DOHH2 (cell line): ENCODE results near the gene SLC16A12.

Experiments
- H3F3A ChIP-seq: fragments of 200-600 bp; sonication (generic), shearing (Covaris generic); 2 replicates; pipeline ENCODE4 v1.6.0; 2016; ENCODE audit warnings: antibody characterized with exemption, mild to moderate bottlenecking; ENCODE audit not compliant: control insufficient read depth, insufficient read depth
- H3K27ac ChIP-seq: fragments of 200-600 bp; sonication (generic); 2 replicates; pipeline ENCODE4 v1.5.1; 2014; ENCODE audit warnings: low read depth, mild to moderate bottlenecking, low read length, moderate library complexity
- H3K27me3 ChIP-seq: fragments of 200-600 bp; sonication (generic); 2 replicates; pipeline ENCODE4 v1.6.1; 2014; ENCODE audit warnings: mild to moderate bottlenecking, low read length, mixed read lengths; ENCODE audit not compliant: control insufficient read depth
- H3K36me3 ChIP-seq: fragments of 200-600 bp; sonication (generic); 2 replicates; pipeline ENCODE4 v1.6.1; 2014; ENCODE audit warnings: mild to moderate bottlenecking, low read length, moderate library complexity, mixed read lengths; ENCODE audit not compliant: control insufficient read depth
- H3K4me1 ChIP-seq: fragments of 200-600 bp; sonication (generic); 2 replicates; pipeline ENCODE4 v1.6.1; 2014; ENCODE audit warnings: mild to moderate bottlenecking, low read length, mixed read lengths; ENCODE audit not compliant: control insufficient read depth
- H3K4me2 ChIP-seq: fragments of 200-600 bp; sonication (generic); 2 replicates; pipeline ENCODE4 v1.6.0; 2014; ENCODE audit warnings: mild to moderate bottlenecking, low read length, moderate library complexity
- H3K4me3 ChIP-seq: fragments of 200-600 bp; sonication (generic); 2 replicates; pipeline ENCODE4 v1.5.1; 2014; ENCODE audit warnings: mild to moderate bottlenecking, low read length, mixed read lengths
- H3K79me2 ChIP-seq: fragments of 200-600 bp; sonication (generic); 2 replicates; pipeline ENCODE4 v1.6.1; 2014; ENCODE audit warnings: mild to moderate bottlenecking, low read length, mixed read lengths; ENCODE audit not compliant: control insufficient read depth
- H3K9me2 ChIP-seq: fragments of 200-600 bp; sonication (generic); replicated peaks from 2 replicates; pipeline ENCODE4 v1.6.1; 2014; ENCODE audit warnings: mild to moderate bottlenecking, low read length, mixed read lengths; ENCODE audit not compliant: control insufficient read depth
- H3K9me3 ChIP-seq: fragments of 200-600 bp; sonication (generic); 2 replicates; pipeline ENCODE4 v1.6.1; 2014; ENCODE audit warnings: antibody characterized with exemption, low read length, mixed read lengths; ENCODE audit not compliant: control insufficient read depth, insufficient read depth
- H4K20me1 ChIP-seq: fragments of 200-600 bp; sonication (generic); 2 replicates; pipeline ENCODE4 v1.6.0; 2014; ENCODE audit warnings: low read depth, mild to moderate bottlenecking, antibody characterized with exemption, low read length, moderate library complexity; ENCODE audit not compliant: control insufficient read depth, insufficient read depth
- EZH2phosphoT487 ChIP-seq: fragments of 200-600 bp; sonication (generic); IDR thresholded peaks from 2 replicates; pipeline ENCODE4 v1.6.1; 2017; ENCODE audit warnings: borderline replicate concordance, mild to moderate bottlenecking, antibody characterized with exemption, low read length, moderate library complexity, mixed read lengths
- TF ChIP-seq, protein P1 (sequence below): fragments of 200-600 bp; sonication (generic); IDR thresholded peaks from one replicate; pipeline ENCODE4 v1.5.1; 2014; ENCODE audit warnings: antibody characterized with exemption, mild to moderate bottlenecking, low read depth, low read length; ENCODE audit not compliant: poor library complexity, severe bottlenecking

The SLC16A12 gene

GRCh38 chr10:89505640-89506275 is 29.6 kb downstream of the SLC16A12 start:
- H3K4me1 ChIP-seq = no peaks in the 10 kb centered on the region
- no peak overlapping the region for H3K4me2 ChIP-seq
- no peaks in the 10 kb centered on the region for H3K9me3 ChIP-seq
- no peaks in the 10 kb centered on the region for H3K79me2 ChIP-seq
- no peaks in the 10 kb centered on the region for H3F3A ChIP-seq
- H4K20me1 ChIP-seq = no peaks in the 10 kb centered on the region
- H3K36me3 ChIP-seq = no peaks in the 10 kb centered on the region
- H3K27ac ChIP-seq = no peak overlapping the region
- H3K27me3 ChIP-seq = no peaks in the 10 kb centered on the region
- H3K9me2 ChIP-seq = no peaks in the 10 kb centered on the region
- no peak overlapping the region for H3K4me3 ChIP-seq
- TF ChIP-seq, protein P1, sequence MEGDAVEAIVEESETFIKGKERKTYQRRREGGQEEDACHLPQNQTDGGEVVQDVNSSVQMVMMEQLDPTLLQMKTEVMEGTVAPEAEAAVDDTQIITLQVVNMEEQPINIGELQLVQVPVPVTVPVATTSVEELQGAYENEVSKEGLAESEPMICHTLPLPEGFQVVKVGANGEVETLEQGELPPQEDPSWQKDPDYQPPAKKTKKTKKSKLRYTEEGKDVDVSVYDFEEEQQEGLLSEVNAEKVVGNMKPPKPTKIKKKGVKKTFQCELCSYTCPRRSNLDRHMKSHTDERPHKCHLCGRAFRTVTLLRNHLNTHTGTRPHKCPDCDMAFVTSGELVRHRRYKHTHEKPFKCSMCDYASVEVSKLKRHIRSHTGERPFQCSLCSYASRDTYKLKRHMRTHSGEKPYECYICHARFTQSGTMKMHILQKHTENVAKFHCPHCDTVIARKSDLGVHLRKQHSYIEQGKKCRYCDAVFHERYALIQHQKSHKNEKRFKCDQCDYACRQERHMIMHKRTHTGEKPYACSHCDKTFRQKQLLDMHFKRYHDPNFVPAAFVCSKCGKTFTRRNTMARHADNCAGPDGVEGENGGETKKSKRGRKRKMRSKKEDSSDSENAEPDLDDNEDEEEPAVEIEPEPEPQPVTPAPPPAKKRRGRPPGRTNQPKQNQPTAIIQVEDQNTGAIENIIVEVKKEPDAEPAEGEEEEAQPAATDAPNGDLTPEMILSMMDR = no peak
- no peak for TF ChIP-seq EZH2phosphoT487

DNA sequence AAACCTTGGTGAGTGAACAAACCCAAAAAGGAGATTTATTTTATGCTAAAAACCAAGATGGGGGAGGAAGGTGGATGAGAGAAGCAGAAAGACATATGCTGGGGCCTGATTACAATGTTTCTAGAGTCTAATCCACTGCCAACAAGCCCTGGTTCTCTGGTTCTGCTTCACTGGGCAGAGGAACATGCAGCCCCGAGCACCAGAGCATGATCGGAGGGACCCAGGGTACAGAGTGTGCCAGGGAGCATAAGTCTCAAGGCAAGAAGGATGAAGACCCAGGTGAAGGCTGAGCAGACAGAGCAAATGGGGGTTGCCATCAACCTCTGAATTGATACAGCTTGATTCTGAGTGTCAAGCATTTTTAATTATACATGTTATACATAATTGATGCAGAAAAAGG is 30.7 kb downstream of the SLC16A12 start:
- TF ChIP-seq, protein P1 = no peak
- no peak for TF ChIP-seq EZH2phosphoT487
- no peaks in the 10 kb centered on the region for H3K4me1 ChIP-seq
- H3K4me2 ChIP-seq = no peak overlapping the region
- H3K79me2 ChIP-seq = no peaks in the 10 kb centered on the region
- H3K27ac ChIP-seq = no peak overlapping the region
- no peaks in the 10 kb centered on the region for H3K27me3 ChIP-seq
- no peaks in the 10 kb centered on the region for H3K9me3 ChIP-seq
- no peaks in the 10 kb centered on the region for H3K9me2 ChIP-seq
- no peaks in the 10 kb centered on the region for H3F3A ChIP-seq
- H4K20me1 ChIP-seq = no peaks in the 10 kb centered on the region
- no peak overlapping the region for H3K4me3 ChIP-seq
- H3K36me3 ChIP-seq = no peaks in the 10 kb centered on the region

- Histone ChIP-seq H3K9me2 (no peaks in the 10 kb centered on the region), H4K20me1 (no peaks in the 10 kb centered on the region), H3K36me3 (no peaks in the 10 kb centered on the region), H3F3A (no peaks in the 10 kb centered on the region), H3K27me3 (no peaks in the 10 kb centered on the region), H3K4me2 (no peak overlapping the region), H3K9me3 (no peaks in the 10 kb centered on the region), H3K79me2 (no peaks in the 10 kb centered on the region), H3K4me3 (no peak overlapping the region), H3K27ac (no peak overlapping the region), H3K4me1 (no peaks in the 10 kb centered on the region)
- no peak for TF ChIP-seq EZH2phosphoT487
- TF ChIP-seq, protein P1 = no peak
Measured at GRCh38 chr10:89503652-89504370, 31.6 kb downstream of the SLC16A12 start.
